IgD-negative memory B cell (primary cell): Measurements from ENCODE around the gene BRINP2. TPM values are rescaled to one million over a fixed set of nuclear protein-coding genes. Genes with fewer than 3 reads are reported as not detected.

Experiments used
- H3K27ac Mint-ChIP-seq, 3 donors: one replicate each; pipeline ENCODE4 v1.8.0; 2020 to 2022; ENCODE audit warnings: mild to moderate bottlenecking in 3 of 3, mixed read lengths in 3 of 3, moderate library complexity in 1 of 3
- H3K27me3 Mint-ChIP-seq: one replicate; pipeline ENCODE4 v1.8.0; 2021; ENCODE audit warnings: mixed read lengths
- H3K36me3 Mint-ChIP-seq: one replicate; pipeline ENCODE4 v1.8.0; 2020; ENCODE audit warnings: mild to moderate bottlenecking, mixed read lengths
- H3K4me1 Mint-ChIP-seq, 3 donors: one replicate each; pipeline ENCODE4 v1.8.0; 2020 to 2022; ENCODE audit warnings: mixed read lengths in 3 of 3, mild to moderate bottlenecking in 1 of 3
- H3K4me3 Mint-ChIP-seq, 4 donors: one replicate each; pipeline ENCODE4 v1.8.0; 2020 to 2022; ENCODE audit warnings: mild to moderate bottlenecking in 4 of 4, mixed read lengths in 4 of 4, moderate library complexity in 3 of 4
- H3K9me3 Mint-ChIP-seq, 3 donors: one replicate each; pipeline ENCODE4 v1.8.0; 2020 to 2021; ENCODE audit warnings: mixed read lengths in 3 of 3, mild to moderate bottlenecking in 1 of 3
- polyA plus RNA-seq: library from polyadenylated mRNA; unstranded; fragments of 300-500 nt; fragmentation: Illumina TruSeq; gene quantifications from one replicate; pipeline ENCODE4 v1.2.3, GENCODE V29; 2021

BRINP2 gene
- polyA plus RNA-seq, 1 donor from 2014 or later, result not detected

- no peaks in the 10 kb centered on the region for H3K27me3 Mint-ChIP-seq
- H3K4me1 Mint-ChIP-seq, result no peaks in the 10 kb centered on the region
- H3K4me3 Mint-ChIP-seq, result no peak overlapping the region
- no peaks in the 10 kb centered on the region for H3K36me3 Mint-ChIP-seq
- H3K9me3 Mint-ChIP-seq, result no peaks in the 10 kb centered on the region
- H3K27ac Mint-ChIP-seq, result no peak overlapping the region
Measured at GRCh38 chr1:177145106-177146070, 25.4 kb upstream of the BRINP2 start.

GRCh38 chr1:177146499-177146898, 24.3 kb upstream of the BRINP2 start:
- no peak overlapping the region for H3K4me3 Mint-ChIP-seq
- H3K4me1 Mint-ChIP-seq, result no peaks in the 10 kb centered on the region
- no peak overlapping the region for H3K27ac Mint-ChIP-seq
- no peaks in the 10 kb centered on the region for H3K27me3 Mint-ChIP-seq
- H3K36me3 Mint-ChIP-seq, result no peaks in the 10 kb centered on the region
- no peaks in the 10 kb centered on the region for H3K9me3 Mint-ChIP-seq

- H3K27me3 Mint-ChIP-seq, result peaks cover 18% of the 10 kb centered on the region
- peaks cover 2% of the 10 kb centered on the region for H3K36me3 Mint-ChIP-seq
- H3K9me3 Mint-ChIP-seq, result peaks cover 0 to 2% (median 0%) of the 10 kb centered on the region in 3 donors
- peaks cover 0 to 4% (median 2%) of the 10 kb centered on the region in 3 donors for H3K4me1 Mint-ChIP-seq
- no peak overlapping the region for H3K4me3 Mint-ChIP-seq
- no peak overlapping the region for H3K27ac Mint-ChIP-seq
Measured at GRCh38 chr1:177162243-177162642, 8.5 kb upstream of the BRINP2 start.

GRCh38 chr1:177163844-177164379, 6.8 kb upstream of the BRINP2 start:
- peak overlapping the region in 1 of 4 donors; percentile 67 for H3K4me3 Mint-ChIP-seq
- no peak overlapping the region for H3K27ac Mint-ChIP-seq
- no peaks in the 10 kb centered on the region for H3K9me3 Mint-ChIP-seq
- peaks cover 18% of the 10 kb centered on the region for H3K27me3 Mint-ChIP-seq
- H3K4me1 Mint-ChIP-seq, result peaks cover 0 to 4% (median 2%) of the 10 kb centered on the region in 3 donors
- peaks cover 2% of the 10 kb centered on the region for H3K36me3 Mint-ChIP-seq

GRCh38 chr1:177164380-177165068, 6.2 kb upstream of the BRINP2 start, which contains the start of gene ASTN1:
Gene ASTN1 (minus strand): TSS chr1:177164712. CDS start chr1:177164676, 36 bp downstream.
- Mint-ChIP-seq H3K4me1 (peaks cover 0 to 4% (median 2%) of the 10 kb centered on the region in 3 donors), H3K27me3 (peaks cover 18% of the 10 kb centered on the region), H3K27ac (no peak within 1 kb of the TSS)

GRCh38 chr1:177165069-177165439, 5.7 kb upstream of the BRINP2 start:
- peaks cover 18% of the 10 kb centered on the region for H3K27me3 Mint-ChIP-seq
- H3K4me1 Mint-ChIP-seq, result peaks cover 0 to 4% (median 2%) of the 10 kb centered on the region in 3 donors
- H3K27ac Mint-ChIP-seq, result no peak overlapping the region
- peaks cover 2% of the 10 kb centered on the region for H3K36me3 Mint-ChIP-seq
- H3K4me3 Mint-ChIP-seq, result no peak overlapping the region
- H3K9me3 Mint-ChIP-seq, result no peaks in the 10 kb centered on the region

More at GRCh38 chr1:177164380-177165068, 6.2 kb upstream of the BRINP2 start, which contains the start of gene ASTN1:
- Mint-ChIP-seq H3K36me3 (peaks cover 2% of the 10 kb centered on the region), H3K4me3 (peak within 1 kb of the TSS in 2 of 4 donors; percentile 56 to 67), H3K9me3 (no peaks in the 10 kb centered on the region)

GRCh38 chr1:177171536-177172123, 872 bp downstream of the BRINP2 start:
- Mint-ChIP-seq H3K27me3 (peaks cover 8% of the 10 kb centered on the region), H3K36me3 (no peaks in the 10 kb centered on the region)

GRCh38 chr1:177172272-177172671, 1.5 kb downstream of the BRINP2 start:
- Mint-ChIP-seq H3K27me3 (peaks cover 8% of the 10 kb centered on the region), H3K4me3 (no peak overlapping the region), H3K4me1 (peaks cover 0 to 5% (median 0%) of the 10 kb centered on the region in 3 donors), H3K9me3 (no peaks in the 10 kb centered on the region), H3K36me3 (no peaks in the 10 kb centered on the region), H3K27ac (no peak overlapping the region)

More at GRCh38 chr1:177171536-177172123, 872 bp downstream of the BRINP2 start:
- H3K4me3 Mint-ChIP-seq, result peak overlapping the region in 2 of 4 donors; percentile 18 to 67
- peaks cover 0 to 5% (median 0%) of the 10 kb centered on the region in 3 donors for H3K4me1 Mint-ChIP-seq
- H3K9me3 Mint-ChIP-seq, result no peaks in the 10 kb centered on the region
- no peak overlapping the region for H3K27ac Mint-ChIP-seq

GRCh38 chr1:177172866-177173265, 2.1 kb downstream of the BRINP2 start:
- Mint-ChIP-seq H3K4me3 (no peak overlapping the region), H3K36me3 (no peaks in the 10 kb centered on the region), H3K9me3 (no peaks in the 10 kb centered on the region), H3K4me1 (peaks cover 0 to 5% (median 0%) of the 10 kb centered on the region in 3 donors), H3K27ac (no peak overlapping the region), H3K27me3 (peaks cover 10% of the 10 kb centered on the region)

- Mint-ChIP-seq H3K9me3 (no peaks in the 10 kb centered on the region), H3K27me3 (peaks cover 10% of the 10 kb centered on the region), H3K36me3 (no peaks in the 10 kb centered on the region), H3K27ac (no peak overlapping the region), H3K4me3 (no peak overlapping the region), H3K4me1 (peaks cover 0 to 5% (median 0%) of the 10 kb centered on the region in 3 donors)
Measured at GRCh38 chr1:177173976-177174375, 3.2 kb downstream of the BRINP2 start.

GRCh38 chr1:177174921-177175634, 4.3 kb downstream of the BRINP2 start:
- Mint-ChIP-seq H3K27ac (no peak overlapping the region), H3K4me1 (peaks cover 0 to 5% (median 0%) of the 10 kb centered on the region in 3 donors), H3K9me3 (peaks cover 0 to 3% (median 0%) of the 10 kb centered on the region in 3 donors), H3K27me3 (peaks cover 10% of the 10 kb centered on the region), H3K36me3 (no peaks in the 10 kb centered on the region), H3K4me3 (no peak overlapping the region)

GRCh38 chr1:177181280-177181630, 10.5 kb downstream of the BRINP2 start:
- no peaks in the 10 kb centered on the region for H3K36me3 Mint-ChIP-seq

GRCh38 chr1:177181631-177182291, 11.0 kb downstream of the BRINP2 start:
- Mint-ChIP-seq H3K27ac (peak overlapping the region in 1 of 3 donors; percentile 63), H3K36me3 (no peaks in the 10 kb centered on the region), H3K27me3 (peaks cover 15% of the 10 kb centered on the region)

More at GRCh38 chr1:177181280-177181630, 10.5 kb downstream of the BRINP2 start:
- Mint-ChIP-seq H3K4me3 (peak overlapping the region in 2 of 4 donors; percentile 59 to 89), H3K4me1 (peaks cover 3 to 13% (median 8%) of the 10 kb centered on the region in 3 donors), H3K27me3 (peaks cover 15% of the 10 kb centered on the region), H3K9me3 (peaks cover 0 to 3% (median 0%) of the 10 kb centered on the region in 3 donors), H3K27ac (no peak overlapping the region)

More at GRCh38 chr1:177181631-177182291, 11.0 kb downstream of the BRINP2 start:
- Mint-ChIP-seq H3K4me1 (peaks cover 3 to 13% (median 8%) of the 10 kb centered on the region in 3 donors), H3K4me3 (peak overlapping the region in 2 of 4 donors; percentile 59 to 89), H3K9me3 (peaks cover 0 to 3% (median 0%) of the 10 kb centered on the region in 3 donors)
